ENCODE data around the gene BARX2. TPM values are rescaled to one million over a fixed set of nuclear protein-coding genes. Genes with fewer than 3 reads are reported as not detected.

The BARX2 gene
- total and polyA plus RNA-seq, 7 donors = 1.8 to 6.0 TPM; not detected in 5

DNA sequence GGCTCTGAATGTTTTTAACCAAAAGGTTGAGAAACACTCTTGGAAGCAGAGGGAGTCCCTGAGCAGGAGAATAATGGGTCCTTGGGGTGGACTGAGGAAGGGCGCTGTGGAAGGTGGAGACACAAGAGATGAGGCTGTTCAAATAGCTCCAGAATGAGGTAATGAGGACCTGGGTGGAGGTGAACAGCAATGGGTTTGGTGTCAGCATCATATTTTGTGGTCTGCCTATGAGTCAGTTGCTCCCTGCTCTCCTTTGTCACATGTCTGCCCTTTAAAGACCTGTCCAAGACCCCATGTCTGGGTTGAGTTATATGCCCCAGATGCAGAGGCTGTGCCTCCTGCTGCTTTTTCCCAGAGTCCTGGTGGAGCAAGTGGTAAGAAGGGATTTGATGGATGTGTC lies 113.6 kb downstream of the BARX2 start:
- Histone ChIP-seq H3K9me3 (no peaks in the 10 kb centered on the region), H3K27me3 (ENCODE audit: insufficient read depth in 3 of 3, low read length in 2 of 3) (no peaks in the 10 kb centered on the region), H3K27ac (no peak overlapping the region), H3K4me3 (no peak overlapping the region), H3K36me3 (ENCODE audit: insufficient read depth in 1 of 2, low read depth in 1 of 2) (no peaks in the 10 kb centered on the region), H3K4me1 (no peaks in the 10 kb centered on the region)
- DNase-seq (no peak), ATAC-seq (no peak)
- TF ChIP-seq, protein P1, sequence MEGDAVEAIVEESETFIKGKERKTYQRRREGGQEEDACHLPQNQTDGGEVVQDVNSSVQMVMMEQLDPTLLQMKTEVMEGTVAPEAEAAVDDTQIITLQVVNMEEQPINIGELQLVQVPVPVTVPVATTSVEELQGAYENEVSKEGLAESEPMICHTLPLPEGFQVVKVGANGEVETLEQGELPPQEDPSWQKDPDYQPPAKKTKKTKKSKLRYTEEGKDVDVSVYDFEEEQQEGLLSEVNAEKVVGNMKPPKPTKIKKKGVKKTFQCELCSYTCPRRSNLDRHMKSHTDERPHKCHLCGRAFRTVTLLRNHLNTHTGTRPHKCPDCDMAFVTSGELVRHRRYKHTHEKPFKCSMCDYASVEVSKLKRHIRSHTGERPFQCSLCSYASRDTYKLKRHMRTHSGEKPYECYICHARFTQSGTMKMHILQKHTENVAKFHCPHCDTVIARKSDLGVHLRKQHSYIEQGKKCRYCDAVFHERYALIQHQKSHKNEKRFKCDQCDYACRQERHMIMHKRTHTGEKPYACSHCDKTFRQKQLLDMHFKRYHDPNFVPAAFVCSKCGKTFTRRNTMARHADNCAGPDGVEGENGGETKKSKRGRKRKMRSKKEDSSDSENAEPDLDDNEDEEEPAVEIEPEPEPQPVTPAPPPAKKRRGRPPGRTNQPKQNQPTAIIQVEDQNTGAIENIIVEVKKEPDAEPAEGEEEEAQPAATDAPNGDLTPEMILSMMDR (IDR thresholded peaks at IDR 0.05) = no peak
- 61 to 67% (median 64%) methylated on average over 1 of the region's 1 CpG for WGBS, 3 donors
- intact Hi-C loops (cut with DNase I) = no loop called here

DNA sequence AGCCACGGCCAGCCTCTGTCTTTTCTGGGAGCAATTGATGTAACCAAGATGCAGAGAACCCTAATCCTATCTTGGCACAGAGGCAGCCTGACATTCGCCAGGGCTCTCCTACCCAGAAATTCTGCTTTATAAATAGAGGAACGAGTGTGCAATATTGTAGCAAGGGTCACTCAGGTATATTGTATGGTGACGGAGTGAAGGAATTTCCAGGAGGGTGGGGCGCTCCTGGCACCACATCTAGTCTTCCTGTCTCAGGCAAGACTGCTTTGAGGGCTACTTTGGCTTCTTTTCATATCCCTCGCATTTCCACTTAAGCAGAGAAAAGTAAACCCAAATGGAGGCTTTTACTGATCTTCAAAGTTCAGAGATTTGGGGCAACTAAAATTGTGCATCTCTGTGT lies 114.4 kb downstream of the BARX2 start:
- DNase-seq = no peak
- 57 to 69% (median 67%) methylated on average over 6 of the region's 6 CpGs for WGBS, 3 donors
- TF ChIP-seq, protein P1 (IDR thresholded peaks at IDR 0.05) = no peak
- Histone ChIP-seq H3K4me1 (no peaks in the 10 kb centered on the region), H3K9me3 (no peaks in the 10 kb centered on the region), H3K27me3 (ENCODE audit: insufficient read depth in 3 of 3, low read length in 2 of 3) (no peaks in the 10 kb centered on the region), H3K27ac (no peak overlapping the region), H3K4me3 (no peak overlapping the region), H3K36me3 (ENCODE audit: insufficient read depth in 1 of 2, low read depth in 1 of 2) (no peaks in the 10 kb centered on the region)
- intact Hi-C loops (cut with DNase I) = no loop called here
- ATAC-seq = no peak

DNA sequence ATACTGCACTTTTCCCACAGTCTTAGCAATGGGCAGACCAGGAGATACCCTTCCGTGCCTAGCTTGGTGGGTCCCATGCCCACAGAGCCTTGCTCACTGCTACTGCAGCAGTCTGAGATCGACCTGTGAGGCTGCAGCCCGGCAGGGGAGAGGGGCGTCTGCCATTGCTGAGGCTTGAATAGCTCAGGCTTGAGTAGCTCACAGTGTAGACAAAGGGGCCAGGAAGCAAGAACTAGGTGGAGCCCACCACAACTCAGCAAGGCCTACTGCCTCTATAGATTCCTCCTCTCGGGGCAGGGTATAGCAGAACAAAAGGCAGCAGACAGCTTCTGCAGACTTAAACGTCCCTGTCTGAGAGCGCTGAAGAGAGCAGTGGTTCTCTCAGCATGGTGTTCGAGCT lies 118.1 kb downstream of the BARX2 start:
- intact Hi-C loops (cut with DNase I) = no loop called here
- 90 to 93% (median 90%) methylated on average over 8 of the region's 8 CpGs for WGBS, 3 donors
- Histone ChIP-seq H3K27ac (no peak overlapping the region), H3K36me3 (ENCODE audit: insufficient read depth in 1 of 2, low read depth in 1 of 2) (no peaks in the 10 kb centered on the region), H3K4me1 (no peaks in the 10 kb centered on the region), H3K27me3 (ENCODE audit: insufficient read depth in 3 of 3, low read length in 2 of 3) (no peaks in the 10 kb centered on the region), H3K4me3 (no peak overlapping the region), H3K9me3 (no peaks in the 10 kb centered on the region)
- TF ChIP-seq, protein P1 (IDR thresholded peaks at IDR 0.05) = no peak
- no peak for DNase-seq
- no peak for ATAC-seq

Other genes with a start within 250 kb of the BARX2 start
- 10 to 100 TPM in 1 of 4 donors, 1 to 10 TPM in 3; 6.4 to 10.1 (median 8.1) TPM for gene ARHGAP32, start 183.5 kb upstream of the BARX2 start, total RNA-seq
- gene ARHGAP32, start 183.5 kb upstream of the BARX2 start, polyA plus RNA-seq = 1 to 10 TPM; 1.3 to 5.2 (median 2.4) TPM

Measured in psoas muscle (tissue), 8 donors.